Gastroesophageal sphincter (tissue), 4 donors: ENCODE measurements around the gene DCUN1D1. TPM values are rescaled to one million over a fixed set of nuclear protein-coding genes. Genes with fewer than 3 reads are reported as not detected.

Source experiments
- ATAC-seq: fragments of 150-250 bp; one replicate; pipeline ENCODE4 v1.9.1; 2016; ENCODE audit warnings: mild to moderate bottlenecking, moderate library complexity
- H3K27ac ChIP-seq, 4 donors: fragments of 200-600 bp; sonication (generic) in 3 of 4; 1 replicate in 3 of 4; 2 replicates in 1 of 4; pipeline ENCODE4 v1.5.1; 2016 to 2019
- H3K27me3 ChIP-seq: fragments of 200-600 bp; sonication (generic); one replicate; pipeline ENCODE4 v1.5.1; 2019
- H3K36me3 ChIP-seq, 2 donors: fragments of 200-600 bp; sonication (generic); one replicate each; pipeline ENCODE4 v1.5.1; 2019; ENCODE audit warnings: control low read depth in 1 of 2
- H3K4me1 ChIP-seq, 3 donors: fragments of 200-600 bp; sonication (generic); 1 replicate in 2 of 3; 2 replicates in 1 of 3; pipeline ENCODE4 v1.5.1; 2016 to 2019; ENCODE audit warnings: control low read depth in 2 of 3
- H3K4me3 ChIP-seq, 2 donors: fragments of 200-600 bp; sonication (generic); one replicate each; pipeline ENCODE4 v1.5.1; 2019; ENCODE audit warnings: mild to moderate bottlenecking in 1 of 2, moderate library complexity in 1 of 2
- H3K9me3 ChIP-seq, 3 donors: fragments of 200-600 bp; sonication (generic); one replicate each; pipeline ENCODE4 v1.5.1; 2017 to 2019; ENCODE audit warnings: control low read depth in 2 of 3
- CTCF ChIP-seq, 4 experiments: fragments of 200-600 bp in 2 of 4; fragments of 450-650 bp in 2 of 4; sonication (generic) in 1 of 4; IDR thresholded peaks; one replicate each; pipeline ENCODE4 v1.5.1; 2017 to 2019; ENCODE audit warnings: antibody characterized with exemption in 4 of 4, mild to moderate bottlenecking in 2 of 4, moderate library complexity in 2 of 4
- EP300 ChIP-seq: sonication (generic); formaldehyde crosslinking; IDR thresholded peaks from one replicate; pipeline ENCODE4 v1.6.1; 2017; ENCODE audit warnings: antibody characterized with exemption, mild to moderate bottlenecking
- POLR2A ChIP-seq, 2 donors: fragments of 450-650 bp; IDR thresholded peaks; one replicate each; pipeline ENCODE4 v1.6.1; 2017; ENCODE audit warnings: antibody characterized with exemption in 2 of 2, mild to moderate bottlenecking in 2 of 2, moderate library complexity in 1 of 2
- POLR2AphosphoS5 ChIP-seq: sonication (generic); formaldehyde crosslinking; IDR thresholded peaks from one replicate; pipeline ENCODE4 v1.6.1; 2017; ENCODE audit warnings: antibody characterized with exemption
- whole genome bisulfite sequencing, 2 donors: methylation state at CpG; one replicate each; pipeline ENCODE4 v1.1.5; 2018; ENCODE audit warnings: low coverage in 1 of 2; 5-methylcytosine and 5-hydroxymethylcytosine counted together
- total RNA-seq, 4 donors: library from RNA; depleted of rRNA; stranded (reverse); fragments of >200 nt; gene quantifications; one replicate each; pipeline ENCODE4 v1.1.0, GENCODE V29; 2016

DCUN1D1 gene
- total RNA-seq, 4 donors from 2014 or later, result 35.6 to 48.3 (median 42.8) TPM

- 50 to 85% methylated on average over 2 to 5 of the region's 6 CpGs for WGBS, 2 donors
- ATAC-seq, result no peak
- TF ChIP-seq POLR2AphosphoS5 (no peak), CTCF (IDR thresholded peaks at IDR 0.05) (no peak), EP300 (no peak), POLR2A (IDR thresholded peaks at IDR 0.05) (no peak)
- Histone ChIP-seq H3K4me3 (no peak overlapping the region), H3K36me3 (no peaks in the 10 kb centered on the region), H3K9me3 (no peaks in the 10 kb centered on the region), H3K27me3 (no peaks in the 10 kb centered on the region), H3K4me1 (peaks cover 0 to 4% (median 2%) of the 10 kb centered on the region in 3 donors), H3K27ac (no peak overlapping the region)
These were observed 5.7 kb upstream of the DCUN1D1 start for GRCh38 chr3:182986021-182986420.

- ATAC-seq, result no peak
- no peak overlapping the region for H3K27ac ChIP-seq
- H3K36me3 ChIP-seq, result no peaks in the 10 kb centered on the region
- H3K4me1 ChIP-seq, result peaks cover 0 to 14% (median 7%) of the 10 kb centered on the region in 3 donors
- H3K27me3 ChIP-seq, result no peaks in the 10 kb centered on the region
- no peaks in the 10 kb centered on the region for H3K9me3 ChIP-seq
- TF ChIP-seq POLR2AphosphoS5 (no peak), CTCF (IDR thresholded peaks at IDR 0.05) (no peak)
- H3K4me3 ChIP-seq, result no peak overlapping the region
These were observed 3.5 kb upstream of the DCUN1D1 start for GRCh38 chr3:182983876-182984275.

- peak overlapping the region; percentile 98 to 100 for H3K4me3 ChIP-seq
- no peak for TF ChIP-seq POLR2A (IDR thresholded peaks at IDR 0.05)
- no peak for TF ChIP-seq EP300
- TF ChIP-seq POLR2AphosphoS5, result no peak
- no peak for TF ChIP-seq CTCF (IDR thresholded peaks at IDR 0.05)
- ATAC-seq, result no peak
- H3K27me3 ChIP-seq, result no peaks in the 10 kb centered on the region
- H3K27ac ChIP-seq, result peak overlapping the region; percentile 50 to 95 (median 93)
- 0% methylated on average over 2 of the region's 10 CpGs; no CpG with 5 or more reads in 1 of the 2 donors for WGBS, 2 donors
- no peaks in the 10 kb centered on the region for H3K9me3 ChIP-seq
- H3K4me1 ChIP-seq, result peaks cover 0 to 29% (median 15%) of the 10 kb centered on the region in 3 donors
- no peaks in the 10 kb centered on the region for H3K36me3 ChIP-seq
These were observed 671 bp upstream of the DCUN1D1 start for GRCh38 chr3:182981038-182981380.

GRCh38 chr3:182979674-182980191 lies 605 bp downstream of the DCUN1D1 start:
- Histone ChIP-seq H3K4me1 (peaks cover 0 to 29% (median 15%) of the 10 kb centered on the region in 3 donors), H3K36me3 (no peaks in the 10 kb centered on the region), H3K27me3 (no peaks in the 10 kb centered on the region), H3K9me3 (no peaks in the 10 kb centered on the region), H3K4me3 (peak overlapping the region; percentile 98 to 100), H3K27ac (peak overlapping the region; percentile 91 to 95 (median 94))
- WGBS, 2 donors, result 0% methylated on average over 2 to 4 of the region's 29 CpGs
- peak; percentile 36 for ATAC-seq
- TF ChIP-seq POLR2A (IDR thresholded peaks at IDR 0.05) (no peak), CTCF (IDR thresholded peaks at IDR 0.05) (no peak), POLR2AphosphoS5 (no peak), EP300 (no peak)

- 0 to 2% methylated on average over 8 to 10 of the region's 10 CpGs for WGBS, 2 donors
- peaks cover 0 to 29% (median 15%) of the 10 kb centered on the region in 3 donors for H3K4me1 ChIP-seq
- ATAC-seq, result no peak
- no peak for TF ChIP-seq EP300
- TF ChIP-seq POLR2AphosphoS5, result no peak
- TF ChIP-seq CTCF (IDR thresholded peaks at IDR 0.05), result no peak
- no peak for TF ChIP-seq POLR2A (IDR thresholded peaks at IDR 0.05)
- peak overlapping the region in 3 of 4 donors; percentile 91 to 95 (median 95) for H3K27ac ChIP-seq
- H3K9me3 ChIP-seq, result no peaks in the 10 kb centered on the region
- H3K27me3 ChIP-seq, result no peaks in the 10 kb centered on the region
- peak overlapping the region; percentile 98 to 100 for H3K4me3 ChIP-seq
- no peaks in the 10 kb centered on the region for H3K36me3 ChIP-seq
These were observed 1.1 kb downstream of the DCUN1D1 start for GRCh38 chr3:182979103-182979673.
